Measurements from ENCODE around the gene PDP2. TPM values are rescaled to one million over a fixed set of nuclear protein-coding genes. Genes with fewer than 3 reads are reported as not detected.

Gene PDP2
- total RNA-seq, 1 donor from 2014 or later, result 16.9 TPM

DNA sequence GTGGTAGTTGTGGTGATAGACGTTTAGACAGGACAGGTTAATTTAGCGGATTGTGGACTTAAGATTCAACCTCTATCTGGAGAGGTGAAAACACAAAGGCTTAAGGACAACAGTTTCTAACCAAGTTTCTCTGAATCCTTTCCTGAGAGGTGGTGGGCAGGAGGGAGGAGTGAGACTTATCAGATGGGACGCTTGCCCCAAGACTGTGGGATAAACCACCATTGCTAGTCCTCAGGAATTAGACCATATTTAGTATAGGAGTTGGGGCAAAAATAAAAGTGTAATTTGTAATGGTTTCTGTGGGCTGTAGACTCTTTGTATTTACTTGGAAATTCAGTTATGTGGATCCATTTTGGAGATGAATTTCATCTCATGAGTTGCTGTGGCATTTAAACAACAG is 6.6 kb downstream of the PDP2 start:
- Histone ChIP-seq H3K4me3 (no peak overlapping the region), H3K4me1 (peaks cover 22% of the 10 kb centered on the region), H3K36me3 (peaks cover 46% of the 10 kb centered on the region)

DNA sequence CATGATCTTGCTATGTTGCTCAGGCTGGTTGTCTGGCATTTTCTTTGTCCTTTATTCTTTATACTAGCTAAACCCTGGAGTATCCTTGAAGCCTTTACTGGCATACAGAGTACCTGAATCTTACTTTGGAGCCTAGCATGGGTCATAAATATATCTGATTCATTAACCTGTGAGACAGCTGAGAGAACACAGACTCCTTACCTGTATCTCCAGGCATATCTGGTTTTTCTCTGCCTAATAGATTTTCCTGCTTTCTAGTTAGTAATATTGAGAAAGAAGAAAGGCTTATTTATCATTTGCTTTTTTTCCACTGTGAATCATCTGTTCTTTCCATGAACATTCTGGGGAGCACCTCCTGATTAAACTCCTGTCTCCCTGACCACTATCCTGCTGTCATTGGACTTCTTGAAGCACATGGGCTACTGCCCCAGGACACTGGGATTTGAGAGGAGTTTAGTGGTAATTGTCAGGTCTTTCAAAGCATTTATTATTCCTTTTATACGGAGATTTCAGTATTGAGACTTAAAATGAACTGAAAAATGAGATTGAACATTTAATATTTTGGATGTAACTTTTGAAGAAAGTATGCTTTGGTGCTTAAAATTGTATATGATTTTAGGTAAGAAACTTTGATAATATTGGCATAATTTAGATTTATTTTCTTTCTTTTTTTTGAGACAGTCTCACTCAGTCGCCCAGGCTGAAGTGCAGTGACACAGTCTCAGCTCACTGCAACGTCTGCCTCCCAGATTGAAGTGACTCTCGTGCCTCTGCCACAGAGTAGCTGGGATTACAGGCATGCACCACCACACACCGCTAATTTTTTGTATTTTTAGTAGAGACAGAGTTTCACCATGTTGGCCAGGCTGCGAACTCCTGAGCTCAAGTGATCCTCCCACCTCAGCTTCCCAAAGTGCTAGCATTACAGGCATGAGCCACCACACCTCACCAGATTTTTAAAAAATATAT is 8.6 kb downstream of the PDP2 start:
- intact Hi-C loops (cut with DNase I), result no loop called here
- no peak overlapping the region for H3K27ac ChIP-seq

More for the DNA sequence above, 6.6 kb downstream of the PDP2 start:
- Histone ChIP-seq H3K9me3 (no peaks in the 10 kb centered on the region), H3K27me3 (ENCODE audit: low read depth) (no peaks in the 10 kb centered on the region), H3K27ac (no peak overlapping the region)
- intact Hi-C loops (cut with DNase I), result no loop called here
- no peak for TF ChIP-seq CTCF (IDR thresholded peaks at IDR 0.05)
- DNase-seq (no peak), ATAC-seq (no peak)

DNA sequence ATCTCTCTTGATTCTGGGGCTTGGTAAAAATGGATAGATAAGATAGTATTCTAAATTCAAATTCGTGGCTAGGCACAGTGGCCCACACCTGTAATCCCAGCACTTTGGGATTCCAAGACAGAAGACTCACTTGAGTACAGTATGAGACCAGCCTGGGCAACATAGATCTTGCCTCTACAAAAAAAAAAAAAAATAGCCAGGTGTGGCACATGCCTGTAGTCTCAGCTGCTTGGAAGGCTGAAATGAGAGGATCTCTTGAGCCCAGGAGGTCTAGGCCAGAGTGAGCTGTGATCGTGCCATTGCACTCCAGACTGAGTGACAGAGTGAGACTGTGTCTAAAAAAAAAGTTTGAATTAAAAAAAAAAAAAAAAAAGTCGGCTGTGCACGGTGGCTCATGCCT is 9.3 kb downstream of the PDP2 start:
- H3K9me3 ChIP-seq, result no peaks in the 10 kb centered on the region
- TF ChIP-seq CTCF (IDR thresholded peaks at IDR 0.05), result no peak
- ATAC-seq (peak; percentile 52 to 56), DNase-seq (no peak)
- H3K4me1 ChIP-seq, result peaks cover 19% of the 10 kb centered on the region
- H3K4me3 ChIP-seq, result no peak overlapping the region
- no peaks in the 10 kb centered on the region for H3K27me3 ChIP-seq (ENCODE audit: low read depth)
- peaks cover 39% of the 10 kb centered on the region for H3K36me3 ChIP-seq
- intact Hi-C loops (cut with DNase I), result no loop called here
- no peak overlapping the region for H3K27ac ChIP-seq

More for the DNA sequence above, 8.6 kb downstream of the PDP2 start:
- no peak for TF ChIP-seq CTCF (IDR thresholded peaks at IDR 0.05)
- no peak overlapping the region for H3K4me3 ChIP-seq
- H3K4me1 ChIP-seq, result peaks cover 19% of the 10 kb centered on the region
- no peaks in the 10 kb centered on the region for H3K9me3 ChIP-seq
- DNase-seq, result no peak
- no peak for ATAC-seq
- H3K36me3 ChIP-seq, result peaks cover 46% of the 10 kb centered on the region
- H3K27me3 ChIP-seq (ENCODE audit: low read depth), result no peaks in the 10 kb centered on the region

GRCh38 chr16:66890799-66891198 is 10.5 kb downstream of the PDP2 start:
- no peaks in the 10 kb centered on the region for H3K27me3 ChIP-seq (ENCODE audit: low read depth)
- H3K4me3 ChIP-seq, result no peak overlapping the region
- no peak for DNase-seq
- H3K27ac ChIP-seq, result no peak overlapping the region
- no peak for TF ChIP-seq CTCF (IDR thresholded peaks at IDR 0.05)
- peaks cover 27% of the 10 kb centered on the region for H3K36me3 ChIP-seq
- peaks cover 12% of the 10 kb centered on the region for H3K4me1 ChIP-seq
- ATAC-seq, result no peak
- intact Hi-C loops (cut with DNase I), result no loop called here
- H3K9me3 ChIP-seq, result no peaks in the 10 kb centered on the region

GRCh38 chr16:66891360-66891759 is 11.0 kb downstream of the PDP2 start:
- intact Hi-C loops (cut with DNase I), result no loop called here
- ATAC-seq (no peak), DNase-seq (no peak)
- no peaks in the 10 kb centered on the region for H3K9me3 ChIP-seq
- no peaks in the 10 kb centered on the region for H3K27me3 ChIP-seq (ENCODE audit: low read depth)
- H3K36me3 ChIP-seq, result peaks cover 23% of the 10 kb centered on the region
- TF ChIP-seq CTCF (IDR thresholded peaks at IDR 0.05), result no peak
- H3K4me1 ChIP-seq, result peaks cover 6% of the 10 kb centered on the region
- H3K27ac ChIP-seq, result no peak overlapping the region
- H3K4me3 ChIP-seq, result no peak overlapping the region

All from lower lobe of right lung (tissue), 2 donors.